ENCODE data around the gene B4GALNT2.

DNA sequence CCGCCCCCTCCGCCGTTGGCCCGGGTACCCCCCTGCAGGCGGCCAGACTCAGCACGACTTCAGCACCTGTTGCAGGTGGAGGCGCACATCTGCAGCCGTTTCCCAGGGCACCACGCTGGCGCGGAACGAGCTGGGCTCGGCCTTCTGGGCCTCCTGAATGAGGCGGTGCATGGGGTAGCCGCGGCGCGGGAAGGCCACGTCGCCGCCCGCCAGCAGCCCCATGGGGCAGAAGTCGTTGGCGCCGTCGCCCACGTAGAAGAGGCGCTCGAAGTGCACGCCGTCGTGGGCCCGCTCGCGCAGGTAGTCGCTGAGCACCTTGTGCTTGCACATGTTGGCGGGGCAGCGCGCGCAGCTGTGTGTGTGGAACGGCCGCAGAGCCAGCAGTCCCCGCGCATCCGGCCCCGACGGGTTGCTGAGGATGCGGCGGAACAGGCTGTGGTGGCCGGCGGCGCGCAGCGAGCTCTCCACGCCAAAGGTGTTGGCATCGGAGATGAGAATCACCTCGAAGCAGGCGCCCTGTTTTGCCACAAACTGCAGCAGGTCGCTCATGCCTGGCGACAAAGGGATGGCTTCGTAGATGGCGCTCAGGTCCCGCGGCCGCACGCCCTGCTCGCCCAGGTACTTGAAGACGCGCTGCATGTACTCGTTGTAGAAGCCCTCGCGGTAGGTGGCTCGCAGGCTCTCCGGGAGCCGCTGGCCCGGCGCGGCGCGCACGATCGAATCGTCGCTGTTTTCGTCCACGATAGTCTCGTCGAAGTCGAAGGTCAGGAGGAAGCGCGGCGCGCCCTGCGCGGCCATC, 91.8 kb downstream of the B4GALNT2 start:
- no peak for TF ChIP-seq SATB2 (CRISPR knock-in tag; IDR thresholded peaks at IDR 0.05)
- no peak for TF ChIP-seq HDAC1 (CRISPR knock-in tag; IDR thresholded peaks at IDR 0.05)
